Measurements from ENCODE around the gene KRT40. TPM values are rescaled to one million over a fixed set of nuclear protein-coding genes. Genes with fewer than 3 reads are reported as not detected.

The KRT40 gene
- total RNA-seq, result not detected

DNA sequence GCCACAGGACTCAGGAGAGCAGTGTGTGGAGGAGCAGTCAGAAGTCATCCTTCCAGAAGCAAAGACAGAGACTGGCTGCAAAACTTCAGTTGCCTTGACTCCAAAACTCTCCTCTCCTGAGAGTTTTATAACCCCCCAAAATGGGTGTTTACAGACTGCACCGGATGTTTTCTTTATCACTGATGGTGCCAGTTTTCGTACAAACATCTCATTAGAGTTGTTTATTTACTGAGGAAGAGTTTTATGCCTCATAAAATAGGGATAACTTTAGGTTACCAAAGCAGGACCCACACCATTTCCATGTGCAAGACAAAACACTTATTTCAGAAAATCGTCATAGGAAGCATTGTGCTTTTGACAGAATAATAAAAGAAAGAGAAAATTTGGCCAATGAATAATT lies at the start of gene KRT40:
Gene KRT40 (minus strand): TSS at position 101 of the 400 bp plus-strand sequence. CDS start 53 bp downstream, at position 48.
- Mint-ChIP-seq H3K36me3 (ENCODE audit: low read depth) (no peaks in the 10 kb centered on the region), H3K9me3 (ENCODE audit: insufficient read depth) (no peaks in the 10 kb centered on the region), H3K4me3 (no peak within 1 kb of the TSS), H3K27me3 (ENCODE audit: low read depth) (peaks cover 26% of the 10 kb centered on the region), H3K27ac (no peak within 1 kb of the TSS), H3K4me1 (ENCODE audit: low read depth) (no peaks in the 10 kb centered on the region)
- ATAC-seq (no peak), DNase-seq (no peak)
- POLR2A ChIA-PET, result no interaction called here
- CTCF ChIA-PET, result no interaction called here

DNA sequence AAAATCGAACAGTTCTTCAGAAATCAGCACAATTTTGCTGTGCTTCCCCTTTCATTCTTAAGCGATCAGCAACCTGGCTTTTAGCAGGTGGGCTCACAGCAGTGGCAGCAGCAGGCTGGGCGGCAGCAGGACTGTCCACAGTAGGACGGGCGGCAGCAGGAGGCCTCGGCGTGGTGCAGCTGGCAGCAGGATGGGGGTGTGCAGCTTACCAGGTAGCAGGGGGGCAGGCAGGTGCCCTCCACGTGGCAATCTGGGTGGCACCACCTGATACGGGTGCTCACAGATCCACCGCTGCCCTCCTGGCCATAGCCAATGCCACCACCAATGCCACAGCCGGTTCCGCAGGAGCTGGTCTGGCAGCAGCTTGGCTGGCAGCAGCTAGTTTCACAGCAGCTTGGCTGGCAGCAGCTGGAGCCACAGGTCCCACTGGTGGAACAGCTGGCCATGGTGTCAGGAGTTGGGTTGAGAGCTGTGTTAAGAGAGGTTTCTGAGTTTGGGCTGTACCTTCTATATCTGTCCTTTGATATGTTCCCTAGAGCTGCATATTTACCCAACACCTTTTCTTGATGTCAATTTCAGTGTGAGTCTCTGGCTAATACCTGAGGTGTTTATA lies 45.6 kb upstream of the KRT40 start, which contains the start of gene KRTAP1-4:
Gene KRTAP1-4 (minus strand): TSS at position 563 of the 613 bp plus-strand sequence. CDS start 117 bp downstream, at position 446.
- H3K27me3 Mint-ChIP-seq (ENCODE audit: low read depth), result peaks cover 10% of the 10 kb centered on the region
- no peak within 1 kb of the TSS for H3K27ac Mint-ChIP-seq
- DNase-seq, result no peak
- POLR2A ChIA-PET, result no interaction called here
- ATAC-seq, result no peak
- CTCF ChIA-PET, result no interaction called here
- H3K36me3 Mint-ChIP-seq (ENCODE audit: low read depth), result no peaks in the 10 kb centered on the region
- H3K4me1 Mint-ChIP-seq (ENCODE audit: low read depth), result peaks cover 2% of the 10 kb centered on the region
- H3K9me3 Mint-ChIP-seq (ENCODE audit: insufficient read depth), result no peaks in the 10 kb centered on the region
- no peak within 1 kb of the TSS for H3K4me3 Mint-ChIP-seq

DNA sequence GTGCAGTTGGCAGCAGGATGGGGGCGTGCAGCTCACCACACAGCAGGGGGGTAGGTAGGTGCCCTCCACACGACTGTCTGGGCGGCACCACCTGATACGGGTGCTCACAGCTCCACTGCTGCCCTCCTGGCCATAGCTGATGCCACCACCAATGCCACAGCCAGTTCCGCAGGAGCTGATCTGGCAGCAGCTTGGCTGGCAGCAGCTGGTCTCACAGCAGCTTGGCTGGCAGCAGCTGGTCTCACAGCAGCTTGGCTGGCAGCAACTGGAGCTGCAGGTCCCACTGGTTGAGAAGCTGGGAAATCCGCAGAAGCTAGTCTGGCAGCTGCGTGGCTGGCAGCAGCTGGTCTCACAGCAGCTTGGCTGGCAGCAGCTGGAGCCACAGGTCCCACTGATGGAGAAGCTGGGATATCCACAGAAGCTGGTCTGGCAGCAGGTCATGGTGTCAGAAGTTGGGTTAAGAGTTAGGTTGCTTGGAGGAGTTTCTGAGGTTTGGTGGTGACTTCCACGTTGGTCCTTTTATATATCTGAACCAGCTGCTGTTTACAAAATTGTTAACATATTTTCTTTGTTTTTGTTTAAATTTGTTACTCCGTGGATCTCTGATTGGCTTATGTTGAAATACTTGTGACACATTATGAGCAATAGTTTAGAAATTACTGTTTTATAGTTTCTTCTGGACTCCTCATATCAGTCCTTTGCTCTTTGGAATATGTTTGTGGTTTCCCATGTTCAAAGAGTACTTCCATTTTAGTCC lies 42.8 kb upstream of the KRT40 start, which contains the start of gene KRTAP1-5:
Gene KRTAP1-5 (minus strand): TSS at position 494 of the 757 bp plus-strand sequence. CDS start 53 bp downstream, at position 441.
- H3K27me3 Mint-ChIP-seq (ENCODE audit: low read depth), result peaks cover 20% of the 10 kb centered on the region
- H3K27ac Mint-ChIP-seq, result no peak within 1 kb of the TSS
- H3K4me1 Mint-ChIP-seq (ENCODE audit: low read depth), result peaks cover 4% of the 10 kb centered on the region

DNA sequence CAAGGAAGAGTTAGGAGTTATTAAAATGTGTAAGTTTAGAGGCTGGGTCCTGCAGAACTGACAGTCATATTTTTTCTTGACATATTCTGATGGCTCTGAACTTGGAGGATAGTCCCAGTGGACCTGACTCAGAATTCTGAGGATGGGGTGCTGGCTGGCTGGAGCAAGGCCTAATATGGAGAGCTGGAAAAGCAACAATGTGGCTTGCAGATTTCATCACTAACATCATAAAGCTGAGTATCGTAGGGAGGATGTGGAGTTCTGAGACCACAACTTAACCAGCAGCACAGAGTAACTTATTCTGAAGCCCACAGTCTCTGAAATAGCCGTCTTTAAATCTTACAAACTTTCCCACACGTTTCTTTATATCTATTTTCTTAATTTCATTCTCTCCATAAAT lies 40.6 kb upstream of the KRT40 start:
- CTCF ChIA-PET, result interaction anchor here (0.9 to 1.5 kb wide), 3 partner anchors 9 to 221 kb away, joined by 3 read pairs; no protein-coding TSS in a partner anchor
- Mint-ChIP-seq H3K27ac (no peak overlapping the region), H3K4me3 (no peak overlapping the region), H3K9me3 (ENCODE audit: insufficient read depth) (no peaks in the 10 kb centered on the region), H3K27me3 (ENCODE audit: low read depth) (peaks cover 19% of the 10 kb centered on the region), H3K4me1 (ENCODE audit: low read depth) (peaks cover 4% of the 10 kb centered on the region), H3K36me3 (ENCODE audit: low read depth) (no peaks in the 10 kb centered on the region)
- DNase-seq, result no peak
- no peak for ATAC-seq
- POLR2A ChIA-PET, result no interaction called here

More for the DNA sequence above, 42.8 kb upstream of the KRT40 start, which contains the start of gene KRTAP1-5:
- POLR2A ChIA-PET, result no interaction called here
- Mint-ChIP-seq H3K36me3 (ENCODE audit: low read depth) (no peaks in the 10 kb centered on the region), H3K4me3 (no peak within 1 kb of the TSS), H3K9me3 (ENCODE audit: insufficient read depth) (no peaks in the 10 kb centered on the region)
- DNase-seq (no peak), ATAC-seq (no peak)
- CTCF ChIA-PET, result no interaction called here

DNA sequence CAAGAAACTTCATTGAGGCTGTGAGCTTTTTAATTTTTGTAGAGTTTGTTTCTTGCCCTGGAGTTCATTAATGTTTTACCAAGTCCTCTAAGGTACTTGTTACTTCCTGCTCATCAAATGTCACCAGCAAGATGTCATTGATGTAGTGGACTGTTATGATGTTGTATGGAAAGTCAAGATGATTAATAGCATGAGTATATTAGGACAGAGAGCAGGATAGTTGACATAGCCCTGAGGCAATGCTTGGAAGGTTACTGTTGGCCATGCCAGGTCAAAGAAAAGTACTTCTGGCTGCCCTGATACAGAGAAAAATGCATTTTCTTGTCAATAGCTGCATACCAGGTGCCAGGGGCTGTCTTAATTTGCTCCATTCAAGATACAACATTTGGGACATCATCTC lies 36.2 kb upstream of the KRT40 start:
- CTCF ChIA-PET, result interaction anchor here (1.0 kb wide), 1 partner anchor 111 kb away, joined by 3 read pairs; no protein-coding TSS in a partner anchor
- DNase-seq (no peak), ATAC-seq (no peak)
- POLR2A ChIA-PET, result no interaction called here
- no peak overlapping the region for H3K27ac Mint-ChIP-seq
- H3K4me1 Mint-ChIP-seq (ENCODE audit: low read depth), result peaks cover 4% of the 10 kb centered on the region
- peaks cover 14% of the 10 kb centered on the region for H3K27me3 Mint-ChIP-seq (ENCODE audit: low read depth)
- H3K36me3 Mint-ChIP-seq (ENCODE audit: low read depth), result no peaks in the 10 kb centered on the region
- H3K4me3 Mint-ChIP-seq, result no peak overlapping the region
- no peaks in the 10 kb centered on the region for H3K9me3 Mint-ChIP-seq (ENCODE audit: insufficient read depth)

DNA sequence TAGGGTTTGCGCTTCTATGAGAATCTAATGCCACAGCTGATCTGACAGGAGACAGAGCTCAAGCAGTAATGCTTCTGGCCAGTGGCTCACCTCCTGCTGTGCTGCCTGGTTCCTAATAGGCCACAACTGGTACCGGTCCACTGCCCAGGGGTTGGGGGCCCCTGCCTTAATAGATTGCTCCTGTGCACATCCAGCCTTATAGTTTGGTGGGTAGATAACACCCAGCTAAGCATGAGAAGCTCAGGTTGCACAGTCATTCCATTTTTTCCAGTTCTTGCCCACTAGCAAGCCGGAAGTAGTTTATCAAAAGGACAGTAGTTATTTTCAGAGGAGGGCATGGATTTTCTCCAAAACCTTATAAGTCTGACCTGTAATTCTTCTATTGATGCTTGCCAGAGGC lies 35.3 kb upstream of the KRT40 start:
- no peaks in the 10 kb centered on the region for H3K9me3 Mint-ChIP-seq (ENCODE audit: insufficient read depth)
- ChIA-PET CTCF (no interaction called here), POLR2A (no interaction called here)
- H3K27me3 Mint-ChIP-seq (ENCODE audit: low read depth), result peaks cover 15% of the 10 kb centered on the region
- DNase-seq, result no peak
- no peak overlapping the region for H3K27ac Mint-ChIP-seq
- no peaks in the 10 kb centered on the region for H3K4me1 Mint-ChIP-seq (ENCODE audit: low read depth)
- no peaks in the 10 kb centered on the region for H3K36me3 Mint-ChIP-seq (ENCODE audit: low read depth)
- H3K4me3 Mint-ChIP-seq, result no peak overlapping the region
- ATAC-seq, result no peak

DNA sequence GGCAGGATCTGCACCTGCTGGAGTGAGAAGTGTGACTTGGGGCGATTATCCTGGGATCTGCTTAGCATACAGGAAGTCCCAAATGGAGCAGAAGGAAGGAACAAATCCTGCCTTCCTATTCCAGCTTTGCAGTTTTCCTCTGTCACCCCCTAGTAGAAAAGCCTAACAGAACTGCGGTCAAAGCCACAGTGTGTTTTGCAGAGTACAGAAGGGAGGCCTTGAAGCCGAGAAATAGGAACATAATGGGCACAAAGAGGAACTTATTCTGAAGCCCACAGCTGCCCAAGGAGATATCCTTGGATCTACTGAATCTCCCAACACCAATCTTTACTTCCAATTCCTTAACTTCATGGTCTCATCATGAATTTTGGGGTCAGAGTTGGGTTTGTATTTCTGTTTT lies 34.4 kb upstream of the KRT40 start:
- ChIA-PET CTCF (no interaction called here), POLR2A (no interaction called here)
- DNase-seq (no peak), ATAC-seq (no peak)
- H3K27me3 Mint-ChIP-seq (ENCODE audit: low read depth), result peaks cover 12% of the 10 kb centered on the region
- no peak overlapping the region for H3K27ac Mint-ChIP-seq
- no peaks in the 10 kb centered on the region for H3K9me3 Mint-ChIP-seq (ENCODE audit: insufficient read depth)
- H3K36me3 Mint-ChIP-seq (ENCODE audit: low read depth), result no peaks in the 10 kb centered on the region
- no peak overlapping the region for H3K4me3 Mint-ChIP-seq
- H3K4me1 Mint-ChIP-seq (ENCODE audit: low read depth), result no peaks in the 10 kb centered on the region

DNA sequence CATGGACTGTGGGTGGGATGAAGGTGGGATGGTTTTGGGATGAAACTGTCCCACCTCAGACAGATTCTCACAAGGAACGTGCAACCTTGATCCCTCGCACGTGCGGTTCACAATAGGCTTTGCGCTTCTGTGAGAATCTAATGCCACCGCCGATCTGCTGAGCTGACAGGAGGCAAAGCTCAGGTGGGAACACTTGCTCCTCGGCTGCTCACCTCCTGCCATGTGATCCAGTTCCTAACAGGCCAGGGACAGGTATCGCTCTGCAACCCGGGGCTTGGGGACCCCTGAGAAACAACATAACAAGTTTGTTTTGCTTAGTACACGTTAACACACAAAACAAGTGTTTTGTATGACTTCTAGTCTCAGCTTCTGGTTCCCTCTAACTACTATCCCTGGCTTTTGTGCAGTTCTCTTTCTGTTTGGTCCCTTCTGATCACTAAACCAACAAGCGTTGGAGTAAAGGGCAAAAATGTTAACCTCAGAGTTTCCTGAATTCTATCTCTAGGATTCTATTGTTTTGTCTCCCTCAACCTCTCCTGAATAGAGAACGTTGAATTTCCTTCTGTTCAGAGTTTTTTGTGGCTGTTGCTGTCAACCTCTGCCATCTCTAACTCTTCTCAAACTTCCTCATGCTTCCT lies 32.6 kb upstream of the KRT40 start:
- no peak overlapping the region for H3K4me3 Mint-ChIP-seq
- DNase-seq (no peak), ATAC-seq (no peak)
- no peaks in the 10 kb centered on the region for H3K36me3 Mint-ChIP-seq (ENCODE audit: low read depth)
- H3K27ac Mint-ChIP-seq, result no peak overlapping the region
- H3K9me3 Mint-ChIP-seq (ENCODE audit: insufficient read depth), result no peaks in the 10 kb centered on the region
- H3K27me3 Mint-ChIP-seq (ENCODE audit: low read depth), result peaks cover 10% of the 10 kb centered on the region
- H3K4me1 Mint-ChIP-seq (ENCODE audit: low read depth), result no peaks in the 10 kb centered on the region
- ChIA-PET POLR2A (no interaction called here), CTCF (interaction anchor here (1.5 kb wide), 1 partner anchor 8 kb away, joined by 3 read pairs; no protein-coding TSS in a partner anchor)

DNA sequence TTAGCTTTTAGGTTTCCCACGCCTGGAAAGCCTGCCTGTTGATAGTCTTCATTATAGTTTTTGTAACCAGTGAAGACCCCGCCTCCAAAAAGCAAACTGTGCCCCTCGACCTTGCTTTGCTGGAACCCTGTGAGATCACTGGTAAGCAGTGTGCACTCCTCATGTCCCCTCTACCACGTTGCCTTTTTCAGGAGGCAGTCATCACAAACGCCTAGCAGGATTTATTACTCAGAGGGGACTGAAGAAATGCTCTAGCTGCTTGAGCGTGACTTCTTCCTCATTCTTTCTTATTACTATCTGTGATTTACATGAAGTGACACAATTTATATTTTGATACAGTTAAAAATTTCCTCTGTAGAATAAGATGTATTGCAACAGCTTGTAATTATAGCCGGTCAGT lies 31.3 kb upstream of the KRT40 start:
- Mint-ChIP-seq H3K27me3 (ENCODE audit: low read depth) (peaks cover 8% of the 10 kb centered on the region), H3K27ac (no peak overlapping the region), H3K9me3 (ENCODE audit: insufficient read depth) (no peaks in the 10 kb centered on the region), H3K4me1 (ENCODE audit: low read depth) (no peaks in the 10 kb centered on the region), H3K36me3 (ENCODE audit: low read depth) (no peaks in the 10 kb centered on the region), H3K4me3 (no peak overlapping the region)
- ChIA-PET POLR2A (no interaction called here), CTCF (interaction anchor here (1.5 kb wide), 1 partner anchor 9 kb away, joined by 3 read pairs; no protein-coding TSS in a partner anchor)
- ATAC-seq (no peak), DNase-seq (no peak)

DNA sequence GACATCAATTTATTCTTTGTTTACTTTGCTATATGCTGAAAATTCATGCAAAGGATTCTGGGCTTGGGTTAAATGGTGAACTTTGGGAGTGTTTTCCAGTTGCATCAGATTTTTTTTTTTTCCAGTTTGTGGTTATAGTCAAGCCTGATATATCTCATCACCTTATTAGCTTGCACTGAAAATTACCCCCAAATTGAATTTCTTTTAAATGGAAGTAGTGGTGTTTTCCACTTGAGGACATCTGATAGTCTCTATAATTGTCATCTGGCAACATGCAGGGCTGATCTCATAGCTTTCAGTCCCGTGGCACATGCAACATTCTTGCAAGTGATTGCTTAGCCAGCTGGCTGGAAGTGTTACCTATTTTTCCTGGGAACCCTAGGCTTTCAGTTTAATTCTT lies 29.5 kb upstream of the KRT40 start:
- POLR2A ChIA-PET, result no interaction called here
- CTCF ChIA-PET, result no interaction called here
- Mint-ChIP-seq H3K9me3 (ENCODE audit: insufficient read depth) (no peaks in the 10 kb centered on the region), H3K27me3 (ENCODE audit: low read depth) (peaks cover 10% of the 10 kb centered on the region), H3K27ac (no peak overlapping the region), H3K4me1 (ENCODE audit: low read depth) (no peaks in the 10 kb centered on the region), H3K36me3 (ENCODE audit: low read depth) (no peaks in the 10 kb centered on the region), H3K4me3 (no peak overlapping the region)
- no peak for DNase-seq
- ATAC-seq, result no peak

DNA sequence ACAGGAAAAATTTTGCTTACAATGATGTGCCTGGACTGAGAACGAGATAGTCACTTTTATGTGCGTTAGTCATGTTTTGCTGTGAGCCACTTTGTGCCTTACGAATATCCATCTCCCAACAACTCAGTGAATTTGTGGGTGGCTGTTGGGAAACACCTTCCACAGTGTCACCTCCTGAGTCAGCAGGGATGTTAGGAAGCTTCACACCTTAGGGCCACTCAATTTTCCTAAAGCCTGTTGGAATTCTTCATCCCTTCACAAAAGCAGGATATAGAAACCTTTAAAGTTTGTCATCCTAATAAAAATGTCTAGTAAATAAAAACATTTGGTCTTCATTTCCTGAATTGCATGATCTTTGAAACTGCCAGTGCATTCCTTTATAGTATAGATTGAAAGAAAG lies 29.1 kb upstream of the KRT40 start:
- POLR2A ChIA-PET, result no interaction called here
- CTCF ChIA-PET, result no interaction called here
- Mint-ChIP-seq H3K4me3 (no peak overlapping the region), H3K4me1 (ENCODE audit: low read depth) (no peaks in the 10 kb centered on the region), H3K27ac (no peak overlapping the region), H3K9me3 (ENCODE audit: insufficient read depth) (no peaks in the 10 kb centered on the region), H3K36me3 (ENCODE audit: low read depth) (no peaks in the 10 kb centered on the region), H3K27me3 (ENCODE audit: low read depth) (peaks cover 10% of the 10 kb centered on the region)
- ATAC-seq (no peak), DNase-seq (no peak)

All from activated CD8-positive, alpha-beta T cell treated with anti-CD3 and anti-CD28 coated beads, Interleukin-2, amount 10 ng/mL, durations not matched to agents 7 days and 5 days (primary cell).